CD4-positive, CD25-positive, alpha-beta regulatory T cell (primary cell): ENCODE measurements around the gene PNPLA1. TPM values are rescaled to one million over a fixed set of nuclear protein-coding genes. Genes with fewer than 3 reads are reported as not detected.
A peak's percentile ranks its signal among the peaks of the same experiment; 100 is the strongest.

Source experiments
- ATAC-seq, 2 donors: fragments of 150-1000 bp; cut with Tn5 transposase; one replicate each; pipeline ENCODE4 v1.10.0; 2021; ENCODE audit warnings: low read depth in 2 of 2, moderate number of reproducible peaks in 2 of 2, moderate library complexity in 1 of 2
- DNase-seq, 3 donors: peaks; one replicate each; pipeline versions ENCODE4 v3.0.0 to v3.0.0-alpha.2; 2012 to 2022; ENCODE audit warnings: mixed read lengths in 1 of 3
- H3K27ac ChIP-seq: one replicate; pipeline ENCODE4 v1.7.0; 2013; ENCODE audit warnings: mild to moderate bottlenecking, low read length; ENCODE audit not compliant: insufficient read depth, poor library complexity, severe bottlenecking
- H3K27me3 ChIP-seq: one replicate; pipeline ENCODE4 v1.7.0; 2013; ENCODE audit warnings: low read length; ENCODE audit not compliant: control insufficient read depth, insufficient read depth
- H3K36me3 ChIP-seq: one replicate; pipeline ENCODE4 v1.7.0; 2013; ENCODE audit warnings: mild to moderate bottlenecking, low read length, moderate library complexity; ENCODE audit not compliant: control insufficient read depth, insufficient read depth
- H3K4me1 ChIP-seq: 2 replicates; pipeline ENCODE4 v1.7.0; 2013; ENCODE audit warnings: mild to moderate bottlenecking, low read length; ENCODE audit not compliant: insufficient read depth, control insufficient read depth, poor library complexity, severe bottlenecking
- H3K4me3 ChIP-seq: one replicate; pipeline ENCODE4 v1.7.0; 2013; ENCODE audit warnings: low read depth, mild to moderate bottlenecking, low read length, moderate library complexity
- H3K9me3 ChIP-seq, 2 experiments: 1 replicate in 1 of 2; 2 replicates in 1 of 2; pipeline ENCODE4 v1.7.0; 2013; ENCODE audit warnings: low read length in 2 of 2, mild to moderate bottlenecking in 1 of 2, moderate library complexity in 1 of 2; ENCODE audit not compliant: control insufficient read depth in 2 of 2
- H3K27ac Mint-ChIP-seq, 3 donors: one replicate each; pipeline ENCODE4 v1.8.0; 2020 to 2022; ENCODE audit warnings: mild to moderate bottlenecking in 3 of 3, mixed read lengths in 3 of 3, moderate library complexity in 2 of 3
- H3K27me3 Mint-ChIP-seq: one replicate; pipeline ENCODE4 v1.8.0; 2022; ENCODE audit warnings: mild to moderate bottlenecking, mixed read lengths
- H3K36me3 Mint-ChIP-seq: one replicate; pipeline ENCODE4 v1.8.0; 2020; ENCODE audit warnings: mixed read lengths
- H3K4me1 Mint-ChIP-seq, 4 donors: one replicate each; pipeline ENCODE4 v1.8.0; 2020 to 2022; ENCODE audit warnings: mixed read lengths in 4 of 4, mild to moderate bottlenecking in 1 of 4
- H3K4me3 Mint-ChIP-seq, 4 donors: one replicate each; pipeline ENCODE4 v1.8.0; 2020 to 2022; ENCODE audit warnings: mild to moderate bottlenecking in 4 of 4, mixed read lengths in 4 of 4, moderate library complexity in 3 of 4
- H3K9me3 Mint-ChIP-seq, 7 donors: one replicate each; pipeline ENCODE4 v1.8.0; 2020 to 2022; ENCODE audit warnings: mixed read lengths in 7 of 7, mild to moderate bottlenecking in 3 of 7, moderate library complexity in 2 of 7
- polyA plus RNA-seq, 4 donors: library from polyadenylated mRNA; unstranded; fragments of 300-500 nt; fragmentation: Illumina TruSeq; gene quantifications; one replicate each; pipeline ENCODE4 v1.2.3, GENCODE V29; 2021
- total RNA-seq: library from RNA; stranded (reverse); gene quantifications from one replicate; pipeline ENCODE4 v1.2.3, GENCODE V29; 2022

PNPLA1 gene
- total and polyA plus RNA-seq, 5 donors from 2014 or later, result 0.25 TPM; not detected in 4

DNA sequence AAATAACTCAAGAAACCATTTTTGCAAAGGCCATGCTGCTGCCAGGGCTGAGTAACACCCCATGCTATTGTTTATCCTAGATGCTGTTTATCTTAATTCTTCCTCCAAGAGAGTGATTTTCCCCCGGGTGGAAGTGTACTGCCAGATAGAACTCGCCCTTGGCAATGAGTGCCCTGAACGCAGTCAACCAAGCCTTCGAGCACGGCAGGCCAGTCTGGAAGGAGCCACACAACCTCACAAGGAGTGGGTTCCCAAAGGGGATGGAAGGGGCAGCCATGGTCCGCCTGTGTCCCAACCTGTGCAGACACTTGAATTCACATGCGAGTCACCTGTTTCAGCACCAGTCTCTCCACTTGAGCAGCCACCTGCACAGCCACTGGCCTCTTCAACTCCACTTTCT is 31.9 kb downstream of the PNPLA1 start:
- peaks cover 0 to 8% (median 4%) of the 10 kb centered on the region in 4 donors for H3K4me1 Mint-ChIP-seq
- H3K36me3 Mint-ChIP-seq, result no peaks in the 10 kb centered on the region
- Histone ChIP-seq H3K9me3 (no peaks in the 10 kb centered on the region), H3K36me3 (no peaks in the 10 kb centered on the region), H3K4me3 (no peak overlapping the region), H3K27me3 (no peaks in the 10 kb centered on the region), H3K4me1 (no peaks in the 10 kb centered on the region), H3K27ac (no peak overlapping the region)
- H3K27me3 Mint-ChIP-seq, result peaks cover 38% of the 10 kb centered on the region
- H3K4me3 Mint-ChIP-seq, result no peak overlapping the region
- DNase-seq, result no peak
- H3K9me3 Mint-ChIP-seq, result peaks cover 0 to 2% (median 0%) of the 10 kb centered on the region in 7 donors
- ATAC-seq, result no peak
- H3K27ac Mint-ChIP-seq, result no peak overlapping the region

DNA sequence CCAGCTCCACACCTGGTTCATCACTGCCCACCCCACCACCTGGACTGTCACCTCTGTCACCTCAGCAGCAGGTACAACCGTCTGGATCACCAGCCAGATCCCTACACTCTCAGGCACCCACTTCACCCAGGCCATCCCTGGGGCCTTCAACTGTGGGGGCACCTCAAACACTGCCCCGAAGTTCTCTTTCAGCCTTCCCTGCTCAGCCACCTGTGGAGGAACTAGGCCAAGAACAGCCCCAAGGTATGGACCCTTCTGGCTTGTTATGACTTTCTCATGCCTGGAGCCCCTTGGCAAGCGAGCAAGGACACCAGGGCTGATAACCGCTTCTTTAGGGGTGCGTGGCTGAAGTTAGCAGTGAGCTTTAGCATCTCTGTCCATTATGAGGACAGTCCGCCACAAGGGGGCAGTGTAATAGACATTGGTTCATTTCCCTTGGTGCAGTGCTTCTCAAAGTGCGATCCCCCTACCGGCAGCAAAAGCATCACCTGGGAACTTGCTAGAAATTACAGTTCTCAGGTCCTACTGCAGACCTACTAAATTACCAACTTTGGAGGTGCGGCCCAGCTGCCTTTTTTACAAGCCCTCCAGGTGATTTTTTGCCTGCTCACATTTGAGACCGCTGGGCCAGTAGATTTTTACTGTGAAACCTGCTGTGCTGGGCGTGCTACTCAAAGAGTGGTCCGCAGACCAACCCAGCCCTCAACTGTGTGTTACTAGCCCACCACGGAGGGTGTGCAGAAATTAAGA is 32.5 kb downstream of the PNPLA1 start:
- peaks cover 36% of the 10 kb centered on the region for H3K27me3 Mint-ChIP-seq

DNA sequence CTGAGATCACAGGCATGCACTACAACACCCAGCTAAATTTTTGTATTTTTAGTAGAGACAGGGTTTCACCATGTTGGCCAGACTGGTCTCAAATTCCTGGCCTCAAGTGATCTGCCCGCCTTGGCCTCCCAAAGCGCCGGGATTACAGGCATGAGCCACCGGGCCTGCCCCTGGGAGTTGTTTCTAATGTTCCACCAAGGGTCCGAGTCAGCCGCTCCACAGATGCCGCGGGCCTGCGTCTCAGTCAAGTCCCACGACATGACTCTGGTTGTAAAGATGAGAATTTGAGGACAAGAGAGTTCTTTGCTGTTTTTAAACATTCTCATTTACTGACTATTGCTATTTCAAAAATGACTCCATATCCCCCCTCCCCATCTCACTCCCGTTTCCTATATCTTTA is 36.0 kb downstream of the PNPLA1 start:
- DNase-seq, result no peak
- H3K9me3 ChIP-seq, result no peaks in the 10 kb centered on the region
- H3K27ac ChIP-seq, result no peak overlapping the region
- H3K36me3 Mint-ChIP-seq, result no peaks in the 10 kb centered on the region
- no peak overlapping the region for H3K4me3 Mint-ChIP-seq
- H3K27me3 ChIP-seq, result no peaks in the 10 kb centered on the region
- H3K9me3 Mint-ChIP-seq, result peaks cover 0 to 2% (median 0%) of the 10 kb centered on the region in 7 donors
- ATAC-seq, result no peak
- H3K4me1 Mint-ChIP-seq, result peaks cover 0 to 12% (median 4%) of the 10 kb centered on the region in 4 donors
- peaks cover 26% of the 10 kb centered on the region for H3K27me3 Mint-ChIP-seq
- no peaks in the 10 kb centered on the region for H3K4me1 ChIP-seq
- H3K36me3 ChIP-seq, result no peaks in the 10 kb centered on the region
- no peak overlapping the region for H3K27ac Mint-ChIP-seq
- H3K4me3 ChIP-seq, result no peak overlapping the region

More for the DNA sequence above, 32.5 kb downstream of the PNPLA1 start:
- Histone ChIP-seq H3K9me3 (no peaks in the 10 kb centered on the region), H3K36me3 (no peaks in the 10 kb centered on the region), H3K4me3 (no peak overlapping the region), H3K27me3 (no peaks in the 10 kb centered on the region), H3K27ac (no peak overlapping the region), H3K4me1 (no peaks in the 10 kb centered on the region)
- Mint-ChIP-seq H3K27ac (peak overlapping the region in 1 of 3 donors; percentile 76), H3K36me3 (no peaks in the 10 kb centered on the region), H3K4me3 (no peak overlapping the region), H3K4me1 (peaks cover 0 to 8% (median 4%) of the 10 kb centered on the region in 4 donors), H3K9me3 (peaks cover 0 to 2% (median 0%) of the 10 kb centered on the region in 7 donors)
- ATAC-seq, result peak; percentile 95
- peak; percentile 81 to 95 (median 90) for DNase-seq

DNA sequence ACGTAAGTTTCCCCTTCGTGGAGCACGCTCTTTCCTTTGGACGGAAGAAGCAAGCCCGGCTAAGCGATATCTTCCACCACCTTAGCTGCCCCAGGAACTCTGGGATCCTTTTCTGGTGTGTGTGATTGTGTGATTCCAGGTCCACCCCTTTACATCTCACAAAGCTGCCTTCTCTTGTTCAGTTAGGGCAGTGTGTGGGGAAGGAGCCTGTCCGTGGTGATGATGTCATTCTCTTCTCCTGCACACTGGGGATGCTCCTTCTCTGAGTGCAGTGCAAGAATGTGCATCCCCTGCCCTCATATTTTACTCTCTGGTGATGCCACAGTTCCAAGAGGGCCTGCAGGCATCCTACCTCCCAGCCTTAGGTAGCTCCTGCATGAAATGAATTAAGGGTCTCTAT is 36.5 kb downstream of the PNPLA1 start:
- Histone ChIP-seq H3K4me1 (no peaks in the 10 kb centered on the region), H3K4me3 (no peak overlapping the region), H3K36me3 (no peaks in the 10 kb centered on the region), H3K27me3 (no peaks in the 10 kb centered on the region), H3K27ac (no peak overlapping the region), H3K9me3 (no peaks in the 10 kb centered on the region)
- ATAC-seq (no peak), DNase-seq (no peak)
- Mint-ChIP-seq H3K27me3 (peaks cover 25% of the 10 kb centered on the region), H3K36me3 (no peaks in the 10 kb centered on the region), H3K9me3 (peaks cover 0 to 2% (median 0%) of the 10 kb centered on the region in 7 donors), H3K27ac (no peak overlapping the region), H3K4me1 (peaks cover 0 to 12% (median 4%) of the 10 kb centered on the region in 4 donors), H3K4me3 (no peak overlapping the region)

DNA sequence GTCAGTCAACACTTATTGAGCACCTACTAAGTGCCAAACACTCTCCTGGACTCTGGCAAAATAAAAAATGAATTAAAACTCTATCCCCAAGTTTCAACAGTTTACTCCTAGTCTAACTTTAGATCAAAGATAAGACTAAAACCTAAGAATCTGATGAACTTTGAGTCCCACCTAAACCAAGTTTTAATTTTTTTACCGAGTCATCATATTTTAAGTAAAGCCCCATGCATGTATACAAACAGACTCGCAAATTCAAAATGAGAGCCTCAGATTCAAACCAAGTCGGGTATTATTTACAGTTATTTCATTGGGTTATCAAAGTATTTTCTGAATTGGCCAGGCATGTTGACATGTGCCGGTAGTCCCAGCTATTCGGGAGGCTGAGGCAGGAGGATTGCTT is 38.7 kb downstream of the PNPLA1 start:
- Mint-ChIP-seq H3K4me1 (peaks cover 0 to 4% (median 0%) of the 10 kb centered on the region in 4 donors), H3K9me3 (peaks cover 0 to 3% (median 0%) of the 10 kb centered on the region in 7 donors), H3K27me3 (peaks cover 21% of the 10 kb centered on the region), H3K36me3 (no peaks in the 10 kb centered on the region), H3K4me3 (no peak overlapping the region), H3K27ac (no peak overlapping the region)
- no peak for ATAC-seq
- H3K4me1 ChIP-seq, result no peaks in the 10 kb centered on the region
- no peaks in the 10 kb centered on the region for H3K9me3 ChIP-seq
- no peak for DNase-seq
- no peak overlapping the region for H3K27ac ChIP-seq
- no peak overlapping the region for H3K4me3 ChIP-seq
- no peaks in the 10 kb centered on the region for H3K27me3 ChIP-seq
- H3K36me3 ChIP-seq, result no peaks in the 10 kb centered on the region

DNA sequence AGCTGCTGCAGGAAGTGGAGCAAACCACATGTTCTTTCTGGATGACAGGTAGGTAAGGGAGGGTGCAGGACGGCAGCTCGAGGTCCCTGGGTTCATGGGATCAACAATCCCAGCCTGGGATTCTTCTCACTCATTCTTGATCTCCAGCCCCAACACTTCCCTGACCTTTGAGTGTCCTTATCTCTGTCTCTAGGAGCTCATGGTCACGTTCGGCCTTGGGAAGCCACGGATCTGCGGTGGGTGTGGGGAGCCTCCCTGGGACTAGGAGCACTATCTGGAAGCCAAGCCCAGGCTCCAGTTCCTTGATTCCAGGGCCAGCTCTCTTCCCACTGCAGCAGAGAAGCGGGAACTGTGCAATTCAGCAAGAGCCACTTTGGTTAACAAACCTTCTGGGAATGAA is 39.3 kb downstream of the PNPLA1 start:
- Histone ChIP-seq H3K27ac (no peak overlapping the region), H3K27me3 (no peaks in the 10 kb centered on the region), H3K4me3 (no peak overlapping the region), H3K9me3 (no peaks in the 10 kb centered on the region), H3K36me3 (no peaks in the 10 kb centered on the region), H3K4me1 (no peaks in the 10 kb centered on the region)
- no peaks in the 10 kb centered on the region for H3K36me3 Mint-ChIP-seq
- peaks cover 0 to 4% (median 0%) of the 10 kb centered on the region in 4 donors for H3K4me1 Mint-ChIP-seq
- ATAC-seq (no peak), DNase-seq (no peak)
- peak overlapping the region in 1 of 3 donors; percentile 89 for H3K27ac Mint-ChIP-seq
- H3K9me3 Mint-ChIP-seq, result peaks cover 0 to 3% (median 0%) of the 10 kb centered on the region in 7 donors
- H3K27me3 Mint-ChIP-seq, result peaks cover 21% of the 10 kb centered on the region
- H3K4me3 Mint-ChIP-seq, result no peak overlapping the region

DNA sequence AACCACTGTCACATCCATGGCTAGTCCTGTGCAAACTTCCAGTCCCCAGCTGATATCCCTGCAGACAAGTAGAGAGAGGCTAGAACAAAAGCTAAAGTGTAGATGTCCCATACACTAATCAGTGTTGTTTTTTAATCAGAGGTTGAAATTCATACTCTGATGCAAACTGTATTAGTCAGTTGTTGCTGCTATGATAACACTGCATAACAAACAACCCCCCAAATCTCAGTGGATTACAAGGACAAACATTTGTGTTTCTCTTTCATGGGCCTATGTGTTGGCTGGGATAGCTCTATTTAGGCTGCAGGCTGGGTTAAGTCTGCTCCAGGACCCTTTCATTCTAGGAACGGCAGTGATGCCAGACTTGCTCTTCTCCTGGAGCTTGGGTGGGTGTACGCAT is 40.0 kb downstream of the PNPLA1 start:
- H3K27ac ChIP-seq, result no peak overlapping the region
- no peak overlapping the region for H3K4me3 Mint-ChIP-seq
- no peaks in the 10 kb centered on the region for H3K27me3 ChIP-seq
- no peak overlapping the region for H3K4me3 ChIP-seq
- H3K4me1 Mint-ChIP-seq, result peaks cover 0 to 4% (median 0%) of the 10 kb centered on the region in 4 donors
- H3K9me3 Mint-ChIP-seq, result peaks cover 0 to 3% (median 0%) of the 10 kb centered on the region in 7 donors
- peaks cover 21% of the 10 kb centered on the region for H3K27me3 Mint-ChIP-seq
- no peak overlapping the region for H3K27ac Mint-ChIP-seq
- H3K9me3 ChIP-seq, result no peaks in the 10 kb centered on the region
- H3K4me1 ChIP-seq, result no peaks in the 10 kb centered on the region
- DNase-seq (no peak), ATAC-seq (no peak)
- no peaks in the 10 kb centered on the region for H3K36me3 Mint-ChIP-seq
- H3K36me3 ChIP-seq, result no peaks in the 10 kb centered on the region
